AG04450 (cell line): ENCODE measurements around the gene SERBP1. TPM values are rescaled to one million over a fixed set of nuclear protein-coding genes. Genes with fewer than 3 reads are reported as not detected.

Source experiments
- CTCF ChIA-PET: fragments of 300-600, 350-600 bp; formaldehyde crosslinking; extraction: SDS; loops from one replicate; lab custom pipeline; 2022; ENCODE audit warnings: antibody characterized with exemption, inconsistent platforms; lab: Charles Lee
- POLR2A ChIA-PET: fragments of 350-600 bp; formaldehyde crosslinking; extraction: SDS; loops from one replicate; lab custom pipeline; 2021; ENCODE audit warnings: antibody characterized with exemption, inconsistent platforms; lab: Yijun Ruan, JAX
- DNase-seq: peaks from one replicate; pipeline ENCODE4 v3.0.0-alpha.2; 2011; ENCODE audit warnings: low read depth, low spot score
- H3K27ac ChIP-seq: one replicate; pipeline ENCODE4 v1.5.1; 2012; ENCODE audit warnings: low read depth, low read length, control low read depth
- H3K27me3 ChIP-seq: one replicate; pipeline ENCODE4 v1.6.0; 2012; ENCODE audit warnings: low read length; ENCODE audit not compliant: control insufficient read depth, insufficient read depth
- H3K4me3 ChIP-seq: 2 replicates; pipeline ENCODE4 v1.5.1; 2011; ENCODE audit warnings: mild to moderate bottlenecking, low read depth, low read length, control low read depth
- H3K9me3 ChIP-seq: 2 replicates; pipeline ENCODE4 v1.5.1; 2012; ENCODE audit warnings: low read length; ENCODE audit not compliant: control insufficient read depth, insufficient read depth
- CTCF ChIP-seq: IDR thresholded peaks from 2 replicates; pipeline ENCODE4 v1.5.1; 2011; ENCODE audit warnings: low read depth, low read length, control low read depth, inconsistent platforms
- polyA plus RNA-seq: library from polyadenylated mRNA; depleted of rRNA; stranded (reverse); fragments of >200 nt; gene quantifications from 2 replicates; pipeline ENCODE4 v1.2.3, GENCODE V29; 2011

The SERBP1 gene
- polyA plus RNA-seq, 1 experiment, result 273 TPM

- DNase-seq, result no peak
- CTCF ChIA-PET, result interaction anchor here (1.6 to 2.3 kb wide), 2 partner anchors 37 to 250 kb away, joined by 6 to 11 read pairs; no protein-coding TSS in a partner anchor
- peaks cover 17% of the 10 kb centered on the region for H3K27me3 ChIP-seq
Observed at GRCh38 chr1:67464058-67464457, 33.9 kb upstream of the SERBP1 start.

GRCh38 chr1:67463298-67463955, 33.2 kb upstream of the SERBP1 start:
- TF ChIP-seq CTCF, result no peak
- POLR2A ChIA-PET, result no interaction called here
- no peaks in the 10 kb centered on the region for H3K9me3 ChIP-seq
- no peak overlapping the region for H3K4me3 ChIP-seq
- peaks cover 14% of the 10 kb centered on the region for H3K27me3 ChIP-seq
- H3K27ac ChIP-seq, result no peak overlapping the region
- CTCF ChIA-PET, result interaction anchor here (1.6 to 2.3 kb wide), 2 partner anchors 37 to 249 kb away, joined by 6 to 11 read pairs; no protein-coding TSS in a partner anchor
- no peak for DNase-seq

More at GRCh38 chr1:67464058-67464457, 33.9 kb upstream of the SERBP1 start:
- no peak overlapping the region for H3K27ac ChIP-seq
- H3K9me3 ChIP-seq, result no peaks in the 10 kb centered on the region
- POLR2A ChIA-PET, result no interaction called here
- no peak overlapping the region for H3K4me3 ChIP-seq
- no peak for TF ChIP-seq CTCF

GRCh38 chr1:67460676-67461500, 30.7 kb upstream of the SERBP1 start:
- no peaks in the 10 kb centered on the region for H3K9me3 ChIP-seq
- H3K27ac ChIP-seq, result no peak overlapping the region
- no peak for DNase-seq
- ChIA-PET CTCF (no interaction called here), POLR2A (interaction anchor here (0.5 kb wide), 1 partner anchor 21 kb away, joined by 3 read pairs; no protein-coding TSS in a partner anchor)
- H3K27me3 ChIP-seq, result peaks cover 9% of the 10 kb centered on the region
- H3K4me3 ChIP-seq, result no peak overlapping the region
- TF ChIP-seq CTCF, result no peak

- TF ChIP-seq CTCF, result no peak
- Histone ChIP-seq H3K9me3 (no peaks in the 10 kb centered on the region), H3K4me3 (no peak overlapping the region), H3K27me3 (peaks cover 6% of the 10 kb centered on the region), H3K27ac (no peak overlapping the region)
- ChIA-PET CTCF (interaction anchor here (0.6 to 1.2 kb wide), 2 partner anchors 42 to 301 kb away, joined by 3 to 4 read pairs; no protein-coding TSS in a partner anchor), POLR2A (no interaction called here)
- no peak for DNase-seq
Observed at GRCh38 chr1:67459068-67459467, 28.9 kb upstream of the SERBP1 start.
